WI38 (cell line): Measurements from ENCODE around the gene KLHL26.

Experiments
- H3K4me3 ChIP-seq: 2 replicates; pipeline ENCODE4 v1.5.1; 2011; ENCODE audit warnings: low read depth, mild to moderate bottlenecking, control low read depth, low read length
- CTCF ChIP-seq: IDR thresholded peaks from 2 replicates; pipeline ENCODE4 v1.5.1; 2012; ENCODE audit warnings: low read depth, mild to moderate bottlenecking, control low read depth, low read length

KLHL26 gene

DNA sequence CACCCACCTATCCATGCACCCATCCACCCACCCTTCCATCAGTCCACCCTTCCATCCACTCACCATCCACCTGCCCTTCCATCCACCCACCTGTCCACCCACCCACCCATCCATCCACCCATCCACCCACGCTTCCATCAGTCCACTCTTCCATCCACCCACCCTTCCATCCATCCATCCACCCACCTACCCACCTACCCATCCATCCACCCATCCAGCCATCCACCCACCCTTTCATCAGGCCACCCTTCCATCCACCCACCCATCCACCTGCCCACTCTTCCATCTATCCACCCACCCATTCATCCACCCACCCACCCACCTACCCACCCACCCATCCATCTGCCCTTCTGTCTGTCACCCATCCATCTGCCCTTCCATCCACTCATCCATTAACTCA lies 17.0 kb downstream of the KLHL26 start:
- no peak overlapping the region for H3K4me3 ChIP-seq

GRCh38 chr19:18654469-18654868 lies 17.6 kb downstream of the KLHL26 start:
- TF ChIP-seq CTCF: no peak
- H3K4me3 ChIP-seq: no peak overlapping the region

More for the DNA sequence above, 17.0 kb downstream of the KLHL26 start:
- TF ChIP-seq CTCF: no peak

DNA sequence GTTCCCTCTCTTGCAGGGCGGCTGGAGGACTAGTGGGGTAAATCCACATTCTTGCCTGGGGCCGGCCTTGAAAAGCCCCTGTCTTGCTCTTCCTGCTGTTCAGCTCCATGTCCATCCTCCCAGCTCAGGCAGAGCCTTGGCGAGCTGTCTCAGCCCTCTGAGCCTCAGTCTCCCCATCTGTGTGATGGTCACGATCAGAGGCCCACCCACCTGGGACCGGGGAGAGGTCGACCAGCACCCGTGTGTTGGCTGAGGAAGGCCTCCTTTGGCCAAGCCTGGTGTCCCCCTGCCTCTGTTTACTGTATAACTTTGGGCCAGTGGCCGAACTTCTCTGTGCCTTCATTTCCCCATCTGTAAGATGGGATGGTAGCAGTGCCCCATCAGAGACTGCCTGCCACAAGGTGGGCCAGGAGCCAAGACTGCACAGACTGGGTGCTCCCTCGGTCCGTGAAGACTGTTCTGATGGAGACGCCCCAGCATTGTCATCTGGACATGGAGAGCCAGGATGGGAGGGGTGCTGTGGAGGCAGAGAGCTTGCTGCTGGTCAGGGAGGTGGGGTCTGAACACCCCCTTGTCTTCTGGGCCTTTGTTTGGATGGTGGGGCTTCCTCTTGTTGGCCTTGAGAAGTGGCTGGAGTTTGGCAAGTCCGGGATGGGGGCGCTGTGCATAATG lies 18.5 kb downstream of the KLHL26 start:
- no peak for TF ChIP-seq CTCF
- no peak overlapping the region for H3K4me3 ChIP-seq

- H3K4me3 ChIP-seq: no peak overlapping the region
- no peak for TF ChIP-seq CTCF
Measured at GRCh38 chr19:18656337-18657086, 19.7 kb downstream of the KLHL26 start.

GRCh38 chr19:18657590-18658365 lies 20.9 kb downstream of the KLHL26 start:
- TF ChIP-seq CTCF: no peak

GRCh38 chr19:18658366-18658855 lies 21.6 kb downstream of the KLHL26 start:
- no peak for TF ChIP-seq CTCF
- no peak overlapping the region for H3K4me3 ChIP-seq

More at GRCh38 chr19:18657590-18658365, 20.9 kb downstream of the KLHL26 start:
- no peak overlapping the region for H3K4me3 ChIP-seq
